Liver (tissue), 9 donors: ENCODE results near the gene NDUFAF2. TPM values are rescaled to one million over a fixed set of nuclear protein-coding genes. Genes with fewer than 3 reads are reported as not detected.

Experiments
- DNase-seq: peaks from one replicate; pipeline ENCODE4 v3.0.0-alpha.2; 2017; ENCODE audit warnings: low spot score
- H3K27ac ChIP-seq, 2 donors: one replicate each; pipeline ENCODE4 v1.7.0; 2013; ENCODE audit warnings: inconsistent platforms in 2 of 2, low read length in 2 of 2, control low read depth in 1 of 2, low read depth in 1 of 2, mild to moderate bottlenecking in 1 of 2
- H3K27me3 ChIP-seq, 4 donors: one replicate each; pipeline versions ENCODE4 v1.6.1 to v1.7.0; 2013; ENCODE audit warnings: low read length in 3 of 4, inconsistent platforms in 1 of 4, mild to moderate bottlenecking in 1 of 4, moderate library complexity in 1 of 4; ENCODE audit not compliant: control insufficient read depth in 4 of 4, insufficient read depth in 4 of 4
- H3K36me3 ChIP-seq, 4 donors: one replicate each; pipeline versions ENCODE4 v1.6.1 to v1.7.0; 2013; ENCODE audit warnings: low read length in 3 of 4, mild to moderate bottlenecking in 3 of 4, low read depth in 1 of 4, moderate library complexity in 1 of 4; ENCODE audit not compliant: control insufficient read depth in 4 of 4, insufficient read depth in 3 of 4
- H3K4me1 ChIP-seq, 4 donors: one replicate each; pipeline versions ENCODE4 v1.6.1 to v1.7.0; 2013; ENCODE audit warnings: low read length in 3 of 4, mild to moderate bottlenecking in 3 of 4, moderate library complexity in 1 of 4; ENCODE audit not compliant: control insufficient read depth in 4 of 4, insufficient read depth in 4 of 4
- H3K4me3 ChIP-seq, 3 donors: one replicate each; pipeline versions ENCODE4 v1.6.1 to v1.7.0; 2013; ENCODE audit warnings: low read length in 3 of 3, control low read depth in 1 of 3, low read depth in 1 of 3, mild to moderate bottlenecking in 1 of 3
- H3K9ac ChIP-seq, 2 donors: one replicate each; pipeline ENCODE4 v1.7.0; 2013; ENCODE audit warnings: low read length in 2 of 2, mild to moderate bottlenecking in 2 of 2, moderate library complexity in 2 of 2, control low read depth in 1 of 2, low read depth in 1 of 2
- H3K9me3 ChIP-seq, 4 donors: one replicate each; pipeline versions ENCODE4 v1.6.1 to v1.7.0; 2013; ENCODE audit warnings: low read length in 3 of 4; ENCODE audit not compliant: control insufficient read depth in 4 of 4
- CTCF ChIP-seq: fragments of 150-350 bp; IDR thresholded peaks from 2 replicates; pipeline ENCODE4 v1.5.1; 2017; ENCODE audit warnings: improper control_type of control experiment, low read depth, low read length; ENCODE audit not compliant: missing input control
- EGR1 ChIP-seq, 2 donors: IDR thresholded peaks; 2 replicates each; pipeline ENCODE4 v1.6.1; 2016 to 2018; ENCODE audit warnings: antibody characterized with exemption in 2 of 2, low read depth in 2 of 2
- FOXA1 ChIP-seq: IDR thresholded peaks from 2 replicates; pipeline ENCODE4 v1.6.1; 2016; ENCODE audit warnings: antibody characterized with exemption
- FOXA2 ChIP-seq: IDR thresholded peaks from 2 replicates; pipeline ENCODE4 v1.6.1; 2016; ENCODE audit warnings: antibody characterized with exemption
- GABPA ChIP-seq, 2 donors: IDR thresholded peaks in 1 of 2; conservative IDR thresholded peaks in 1 of 2; 2 replicates each; pipeline ENCODE4 v1.6.1; 2016; ENCODE audit warnings: antibody characterized with exemption in 2 of 2, mild to moderate bottlenecking in 1 of 2, moderate library complexity in 1 of 2
- HNF4A ChIP-seq, 2 donors: conservative IDR thresholded peaks; 2 replicates each; pipeline ENCODE4 v1.6.1; 2016; ENCODE audit warnings: antibody characterized with exemption in 2 of 2, mild to moderate bottlenecking in 2 of 2
- HNF4G ChIP-seq: IDR thresholded peaks from 2 replicates; pipeline ENCODE4 v1.6.1; 2016; ENCODE audit warnings: antibody characterized with exemption
- JUND ChIP-seq, 2 donors: IDR thresholded peaks; 2 replicates each; pipeline ENCODE4 v1.6.1; 2016; ENCODE audit warnings: antibody characterized with exemption in 2 of 2
- MAX ChIP-seq: IDR thresholded peaks from 2 replicates; pipeline ENCODE4 v1.6.1; 2016; ENCODE audit warnings: antibody characterized with exemption
- NR2F2 ChIP-seq: IDR thresholded peaks from 2 replicates; pipeline ENCODE4 v1.6.1; 2016; ENCODE audit warnings: antibody characterized with exemption
- RAD21 ChIP-seq, 2 donors: IDR thresholded peaks; 2 replicates each; pipeline ENCODE4 v1.6.1; 2016; ENCODE audit warnings: antibody characterized with exemption in 2 of 2, mild to moderate bottlenecking in 2 of 2
- RXRA ChIP-seq, 2 donors: IDR thresholded peaks; 2 replicates each; pipeline ENCODE4 v1.6.1; 2017 to 2018; ENCODE audit warnings: antibody characterized with exemption in 2 of 2, mild to moderate bottlenecking in 1 of 2
- SP1 ChIP-seq: IDR thresholded peaks from 2 replicates; pipeline ENCODE4 v1.6.1; 2018; ENCODE audit warnings: antibody characterized with exemption, mild to moderate bottlenecking
- TAF1 ChIP-seq: conservative IDR thresholded peaks from 2 replicates; pipeline ENCODE4 v1.6.1; 2016; ENCODE audit warnings: antibody characterized with exemption, mild to moderate bottlenecking
- YY1 ChIP-seq: IDR thresholded peaks from 2 replicates; pipeline ENCODE4 v1.6.1; 2016; ENCODE audit warnings: antibody characterized with exemption, mild to moderate bottlenecking
- WGBS: extraction: QIAGEN DNeasy Blood & Tissue Kit; methylation state at CpG from one replicate; pipeline ENCODE4 v1.1.7; 2013; 5-methylcytosine and 5-hydroxymethylcytosine counted together
- polyA plus RNA-seq, 2 donors: library from polyadenylated mRNA; stranded (reverse) in 1 of 2; unstranded in 1 of 2; fragments of 200-250 nt in 1 of 2; fragments of >200 nt in 1 of 2; fragmentation: Nextera tagmentation in 1 of 2; extraction: Ambion mirVana in 1 of 2; gene quantifications; one replicate each; pipeline versions ENCODE4 v1.2.1 to v1.2.3, GENCODE V29; 2013 to 2015
- total RNA-seq, 2 donors: library from RNA; depleted of rRNA; stranded (reverse); fragments of >200 nt; gene quantifications; one replicate each; pipeline ENCODE4 v1.2.3, GENCODE V29; 2014
- TF ChIP-seq, protein P1 (sequence below): IDR thresholded peaks from 2 replicates; pipeline ENCODE4 v1.6.1; 2016; ENCODE audit warnings: antibody characterized with exemption
- TF ChIP-seq, protein P2 (sequence below): IDR thresholded peaks from 2 replicates; pipeline ENCODE4 v1.6.1; 2016; ENCODE audit warnings: antibody characterized with exemption, mild to moderate bottlenecking
- TF ChIP-seq, protein P3 (sequence below): IDR thresholded peaks from 2 replicates; pipeline ENCODE4 v1.6.1; 2016; ENCODE audit warnings: antibody characterized with exemption
- donor health status: healthy.
- donor health status: healthy.
- donor health status: healthy.
- donor health status: healthy.
- donor health status: healthy.

NDUFAF2 gene
- total and polyA plus RNA-seq, 4 donors: 4.3 to 21.3 (median 12.5) TPM

DNA sequence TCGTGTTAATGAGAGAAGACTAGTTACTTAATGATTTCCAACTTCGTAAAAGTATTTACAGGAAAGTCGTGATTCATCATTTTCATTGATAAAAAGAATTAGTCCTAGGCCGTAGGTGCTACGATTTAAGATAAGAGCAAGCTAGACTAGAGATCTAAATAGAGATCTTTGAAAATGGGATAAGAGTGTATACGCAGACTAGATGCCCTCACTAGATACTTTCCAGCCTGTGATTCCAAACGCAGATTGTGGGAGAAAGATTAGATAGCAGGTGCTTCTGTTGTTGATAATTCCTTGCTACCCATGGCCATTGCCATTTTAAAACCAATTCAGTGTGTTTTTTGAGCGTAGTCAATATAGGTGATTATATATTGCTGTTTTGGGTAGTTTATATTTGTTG is 223.9 kb downstream of the NDUFAF2 start:
- no peak overlapping the region for H3K4me3 ChIP-seq

More for the DNA sequence above, 223.9 kb downstream of the NDUFAF2 start:
- TF ChIP-seq, protein P1, sequence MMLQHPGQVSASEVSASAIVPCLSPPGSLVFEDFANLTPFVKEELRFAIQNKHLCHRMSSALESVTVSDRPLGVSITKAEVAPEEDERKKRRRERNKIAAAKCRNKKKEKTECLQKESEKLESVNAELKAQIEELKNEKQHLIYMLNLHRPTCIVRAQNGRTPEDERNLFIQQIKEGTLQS: no peak
- TF ChIP-seq RXRA (IDR thresholded peaks at IDR 0.05) (no peak), NR2F2 (no peak), GABPA (IDR thresholded peaks at IDR 0.05 in 1 of 2, conservative IDR thresholded peaks at IDR 0.05 in 1 of 2) (no peak), JUND (IDR thresholded peaks at IDR 0.05) (no peak), HNF4A (conservative IDR thresholded peaks at IDR 0.05) (no peak), RAD21 (IDR thresholded peaks at IDR 0.05) (no peak), CTCF (no peak), EGR1 (IDR thresholded peaks at IDR 0.05; ENCODE audit: low read depth in 2 of 2) (no peak), FOXA2 (no peak), MAX (no peak), YY1 (no peak), HNF4G (no peak), FOXA1 (no peak), TAF1 (no peak), SP1 (no peak)
- TF ChIP-seq, protein P2, sequence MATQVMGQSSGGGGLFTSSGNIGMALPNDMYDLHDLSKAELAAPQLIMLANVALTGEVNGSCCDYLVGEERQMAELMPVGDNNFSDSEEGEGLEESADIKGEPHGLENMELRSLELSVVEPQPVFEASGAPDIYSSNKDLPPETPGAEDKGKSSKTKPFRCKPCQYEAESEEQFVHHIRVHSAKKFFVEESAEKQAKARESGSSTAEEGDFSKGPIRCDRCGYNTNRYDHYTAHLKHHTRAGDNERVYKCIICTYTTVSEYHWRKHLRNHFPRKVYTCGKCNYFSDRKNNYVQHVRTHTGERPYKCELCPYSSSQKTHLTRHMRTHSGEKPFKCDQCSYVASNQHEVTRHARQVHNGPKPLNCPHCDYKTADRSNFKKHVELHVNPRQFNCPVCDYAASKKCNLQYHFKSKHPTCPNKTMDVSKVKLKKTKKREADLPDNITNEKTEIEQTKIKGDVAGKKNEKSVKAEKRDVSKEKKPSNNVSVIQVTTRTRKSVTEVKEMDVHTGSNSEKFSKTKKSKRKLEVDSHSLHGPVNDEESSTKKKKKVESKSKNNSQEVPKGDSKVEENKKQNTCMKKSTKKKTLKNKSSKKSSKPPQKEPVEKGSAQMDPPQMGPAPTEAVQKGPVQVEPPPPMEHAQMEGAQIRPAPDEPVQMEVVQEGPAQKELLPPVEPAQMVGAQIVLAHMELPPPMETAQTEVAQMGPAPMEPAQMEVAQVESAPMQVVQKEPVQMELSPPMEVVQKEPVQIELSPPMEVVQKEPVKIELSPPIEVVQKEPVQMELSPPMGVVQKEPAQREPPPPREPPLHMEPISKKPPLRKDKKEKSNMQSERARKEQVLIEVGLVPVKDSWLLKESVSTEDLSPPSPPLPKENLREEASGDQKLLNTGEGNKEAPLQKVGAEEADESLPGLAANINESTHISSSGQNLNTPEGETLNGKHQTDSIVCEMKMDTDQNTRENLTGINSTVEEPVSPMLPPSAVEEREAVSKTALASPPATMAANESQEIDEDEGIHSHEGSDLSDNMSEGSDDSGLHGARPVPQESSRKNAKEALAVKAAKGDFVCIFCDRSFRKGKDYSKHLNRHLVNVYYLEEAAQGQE: no peak
- TF ChIP-seq, protein P3, sequence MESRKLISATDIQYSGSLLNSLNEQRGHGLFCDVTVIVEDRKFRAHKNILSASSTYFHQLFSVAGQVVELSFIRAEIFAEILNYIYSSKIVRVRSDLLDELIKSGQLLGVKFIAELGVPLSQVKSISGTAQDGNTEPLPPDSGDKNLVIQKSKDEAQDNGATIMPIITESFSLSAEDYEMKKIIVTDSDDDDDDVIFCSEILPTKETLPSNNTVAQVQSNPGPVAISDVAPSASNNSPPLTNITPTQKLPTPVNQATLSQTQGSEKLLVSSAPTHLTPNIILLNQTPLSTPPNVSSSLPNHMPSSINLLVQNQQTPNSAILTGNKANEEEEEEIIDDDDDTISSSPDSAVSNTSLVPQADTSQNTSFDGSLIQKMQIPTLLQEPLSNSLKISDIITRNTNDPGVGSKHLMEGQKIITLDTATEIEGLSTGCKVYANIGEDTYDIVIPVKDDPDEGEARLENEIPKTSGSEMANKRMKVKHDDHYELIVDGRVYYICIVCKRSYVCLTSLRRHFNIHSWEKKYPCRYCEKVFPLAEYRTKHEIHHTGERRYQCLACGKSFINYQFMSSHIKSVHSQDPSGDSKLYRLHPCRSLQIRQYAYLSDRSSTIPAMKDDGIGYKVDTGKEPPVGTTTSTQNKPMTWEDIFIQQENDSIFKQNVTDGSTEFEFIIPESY: no peak
- Histone ChIP-seq H3K27ac (no peak overlapping the region), H3K9ac (no peak overlapping the region), H3K9me3 (no peaks in the 10 kb centered on the region), H3K27me3 (no peaks in the 10 kb centered on the region), H3K4me1 (peaks cover 0 to 3% (median 2%) of the 10 kb centered on the region in 4 donors), H3K36me3 (no peaks in the 10 kb centered on the region)
- no peak for DNase-seq
- 94% methylated on average over 8 of the region's 8 CpGs for WGBS
